22Rv1 (cell line): ENCODE data around the gene KCNH8.

Experiments used
- ZFX ChIP-seq: fragments of 450-650 bp; IDR thresholded peaks from 2 replicates; pipeline ENCODE4 v1.6.1; 2017; ENCODE audit warnings: antibody characterized with exemption, borderline replicate concordance
- TF ChIP-seq, protein P1 (sequence below): fragments of 450-650 bp; IDR thresholded peaks from 2 replicates; pipeline ENCODE4 v1.5.1; 2017; ENCODE audit warnings: mild to moderate bottlenecking

- TF ChIP-seq, protein P1, sequence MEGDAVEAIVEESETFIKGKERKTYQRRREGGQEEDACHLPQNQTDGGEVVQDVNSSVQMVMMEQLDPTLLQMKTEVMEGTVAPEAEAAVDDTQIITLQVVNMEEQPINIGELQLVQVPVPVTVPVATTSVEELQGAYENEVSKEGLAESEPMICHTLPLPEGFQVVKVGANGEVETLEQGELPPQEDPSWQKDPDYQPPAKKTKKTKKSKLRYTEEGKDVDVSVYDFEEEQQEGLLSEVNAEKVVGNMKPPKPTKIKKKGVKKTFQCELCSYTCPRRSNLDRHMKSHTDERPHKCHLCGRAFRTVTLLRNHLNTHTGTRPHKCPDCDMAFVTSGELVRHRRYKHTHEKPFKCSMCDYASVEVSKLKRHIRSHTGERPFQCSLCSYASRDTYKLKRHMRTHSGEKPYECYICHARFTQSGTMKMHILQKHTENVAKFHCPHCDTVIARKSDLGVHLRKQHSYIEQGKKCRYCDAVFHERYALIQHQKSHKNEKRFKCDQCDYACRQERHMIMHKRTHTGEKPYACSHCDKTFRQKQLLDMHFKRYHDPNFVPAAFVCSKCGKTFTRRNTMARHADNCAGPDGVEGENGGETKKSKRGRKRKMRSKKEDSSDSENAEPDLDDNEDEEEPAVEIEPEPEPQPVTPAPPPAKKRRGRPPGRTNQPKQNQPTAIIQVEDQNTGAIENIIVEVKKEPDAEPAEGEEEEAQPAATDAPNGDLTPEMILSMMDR = no peak
- TF ChIP-seq ZFX = no peak
These were observed 284.4 kb downstream of the KCNH8 start for GRCh38 chr3:19432669-19433068.
